Kidney tubule cell (primary cell): ENCODE results near the gene PARVB.

Experiments
- DNase-seq: peaks from one replicate; pipeline ENCODE4 v3.0.0-alpha.2; 2018; ENCODE audit warnings: low spot score

Gene PARVB

DNA sequence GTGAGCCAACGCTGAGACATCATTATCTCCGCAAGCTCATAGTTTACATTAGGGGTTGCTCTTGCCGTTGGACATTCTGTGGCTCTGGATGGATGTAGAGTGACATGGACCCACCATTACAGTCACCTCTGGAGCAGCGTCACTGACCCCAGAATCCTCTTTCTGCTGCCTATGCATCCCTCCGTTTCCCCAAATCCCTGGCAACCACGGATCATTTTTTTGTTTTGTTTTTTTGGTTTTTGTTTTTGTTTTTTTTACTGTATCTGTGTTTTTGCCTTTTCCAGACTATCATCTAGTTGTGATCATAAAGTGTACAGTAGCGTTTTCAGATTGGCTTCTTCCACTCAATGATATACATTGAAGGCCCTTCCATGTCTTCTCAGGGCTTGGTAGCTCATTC is 4.0 kb downstream of the PARVB start:
- DNase-seq: no peak

DNA sequence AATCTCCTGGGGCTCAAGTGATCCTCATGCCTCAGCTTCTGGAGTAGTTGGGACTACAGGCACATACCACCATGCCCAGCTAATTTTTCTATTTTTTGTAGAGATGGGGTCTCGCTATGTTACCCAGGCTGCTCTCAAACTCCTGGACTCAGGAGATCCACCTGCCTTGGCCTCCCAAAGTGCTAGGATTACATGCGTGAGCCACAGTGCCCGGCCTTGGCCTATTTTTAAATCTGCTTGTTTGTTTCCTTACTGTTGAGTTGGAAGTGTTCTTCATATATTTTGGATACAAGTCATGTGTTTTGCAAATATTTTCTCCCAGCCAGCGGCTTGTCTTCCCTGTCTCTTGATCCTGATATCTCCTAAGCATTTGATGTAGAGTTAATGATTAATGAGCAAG is 5.0 kb downstream of the PARVB start:
- no peak for DNase-seq

DNA sequence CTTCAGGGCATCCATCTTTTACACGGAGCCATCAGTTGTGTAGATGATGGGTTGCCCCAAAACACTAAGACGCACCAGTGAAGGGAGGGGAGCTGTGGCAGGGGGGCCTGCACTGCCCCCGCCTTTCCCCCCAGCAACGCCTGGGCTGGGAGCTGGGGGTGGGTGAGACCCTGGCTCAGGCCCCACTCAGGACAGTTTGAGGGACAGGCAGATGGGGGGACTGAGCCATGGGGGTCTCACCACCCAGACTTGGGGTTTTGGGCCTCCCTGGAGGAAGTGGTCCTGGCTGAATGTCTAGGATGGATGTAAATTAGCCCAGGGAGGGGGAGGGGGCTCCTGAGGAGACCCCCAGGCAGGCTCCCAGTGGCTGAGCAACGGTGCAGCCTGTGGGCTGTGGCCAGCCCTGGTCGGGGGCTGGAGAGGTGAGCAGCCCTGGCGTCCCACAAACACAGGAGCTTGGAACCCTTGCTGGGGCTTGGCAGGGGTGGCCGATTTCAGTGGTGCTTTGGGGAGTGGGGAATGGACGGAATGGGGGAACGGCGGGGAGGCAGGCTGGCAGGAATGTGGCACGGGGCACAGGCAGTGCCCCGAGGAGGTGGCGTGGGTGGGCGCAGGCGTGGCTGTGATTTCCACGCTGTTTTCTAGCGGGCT is 6.1 kb downstream of the PARVB start:
- DNase-seq: no peak

DNA sequence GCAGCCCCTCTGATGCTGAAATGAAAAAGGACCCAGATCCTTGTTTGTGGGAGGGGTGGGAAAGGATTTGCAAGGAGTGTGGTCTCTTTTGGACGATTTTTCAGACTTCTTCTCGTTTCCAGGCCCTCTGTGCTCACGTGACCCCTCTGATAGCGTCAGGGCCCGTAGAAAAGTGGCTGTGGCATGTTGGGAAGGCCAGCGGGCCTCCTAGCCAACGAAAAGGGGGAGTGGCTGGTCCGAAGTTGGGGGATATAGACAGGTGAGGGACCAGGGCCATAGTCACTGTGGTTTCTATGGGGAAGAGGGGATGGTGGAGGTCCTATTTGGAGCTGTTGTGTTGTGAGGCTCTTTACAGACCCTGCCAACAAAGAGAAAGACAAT is 6.6 kb downstream of the PARVB start:
- no peak for DNase-seq

DNA sequence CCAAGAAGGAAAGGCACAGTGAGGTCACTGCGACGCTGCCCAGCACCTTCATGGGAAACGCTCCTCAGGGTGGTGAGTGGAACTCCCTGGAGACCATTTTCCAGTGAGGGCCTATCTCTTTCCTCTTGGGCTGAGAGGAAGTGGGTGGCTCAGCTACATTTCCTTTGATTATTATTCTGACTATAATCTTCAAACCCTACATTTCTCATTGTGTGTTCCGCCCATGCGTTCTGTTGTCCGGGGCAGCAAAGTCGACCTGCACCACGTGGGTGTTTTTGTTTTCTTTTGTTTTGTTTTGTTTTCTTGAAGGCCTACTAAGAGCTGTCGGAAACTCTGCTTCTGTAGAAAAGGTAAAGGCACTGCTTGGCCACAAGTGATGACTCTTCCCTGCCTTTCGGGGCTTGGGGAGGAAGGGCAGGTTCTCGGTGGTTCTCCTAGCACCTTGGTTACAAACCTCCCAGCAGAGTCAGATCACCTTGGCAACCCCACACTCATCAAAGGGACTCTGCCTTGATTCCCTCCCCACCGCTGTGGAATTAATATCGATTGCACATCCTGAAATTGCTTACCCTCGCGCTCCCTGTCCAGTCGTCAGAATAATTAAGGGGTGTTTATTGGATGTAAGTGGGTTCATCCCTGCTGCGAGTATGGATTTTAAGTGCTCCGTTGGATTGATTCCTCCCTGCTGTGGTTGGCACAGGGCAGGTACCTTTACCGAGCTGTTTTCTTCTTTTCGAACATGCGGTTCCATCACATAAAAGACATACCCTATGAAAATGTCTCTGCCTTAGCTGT is 7.3 kb downstream of the PARVB start:
- no peak for DNase-seq

DNA sequence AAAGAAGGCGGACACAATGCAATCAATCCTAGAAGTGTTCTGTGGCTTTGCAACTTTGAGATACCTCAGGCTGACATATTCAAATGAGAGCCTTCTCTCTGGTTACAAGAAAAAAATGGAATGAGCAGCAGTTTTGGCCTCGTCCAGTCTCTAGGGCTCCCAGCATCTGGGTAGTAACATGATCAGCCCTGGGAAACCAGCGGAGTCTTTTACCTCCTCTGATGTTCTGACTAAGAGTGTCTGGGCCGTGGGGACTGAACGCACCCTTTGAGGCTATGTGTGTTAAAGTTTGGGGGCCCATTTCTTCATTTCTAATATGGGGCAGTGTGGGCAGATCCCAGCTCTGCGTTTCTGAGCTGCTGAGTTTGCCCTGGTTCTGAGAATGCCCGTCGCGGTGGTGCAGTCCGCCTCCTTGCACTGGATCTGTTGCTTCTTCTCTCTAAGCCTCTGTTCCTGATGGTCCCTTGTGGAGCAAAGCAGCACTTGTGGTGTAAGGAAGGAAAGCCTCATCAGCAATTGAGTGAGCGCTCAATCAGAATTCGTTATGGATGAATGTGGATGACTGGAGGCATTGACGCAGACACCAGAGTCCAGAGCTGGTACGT is 8.1 kb downstream of the PARVB start:
- no peak for DNase-seq

DNA sequence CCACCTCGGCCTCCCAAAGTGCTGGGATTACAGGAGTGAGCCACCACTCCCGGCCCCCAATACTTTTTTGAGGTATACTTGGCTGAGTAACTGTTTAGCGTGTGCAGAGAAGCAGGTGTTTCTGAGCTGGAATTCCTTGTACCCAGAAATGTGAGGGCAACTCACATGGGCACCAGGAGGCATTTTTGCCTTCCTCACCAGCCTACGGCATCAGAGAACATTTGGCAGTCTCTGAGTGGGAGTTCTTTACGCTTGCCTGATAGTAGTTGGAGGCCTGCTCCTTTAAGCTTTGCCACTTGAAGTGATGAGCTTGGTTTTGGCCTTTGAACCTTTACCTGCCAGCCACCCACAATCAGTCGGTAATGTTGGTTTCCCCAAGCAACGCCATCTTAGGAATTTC is 9.2 kb downstream of the PARVB start:
- no peak for DNase-seq

DNA sequence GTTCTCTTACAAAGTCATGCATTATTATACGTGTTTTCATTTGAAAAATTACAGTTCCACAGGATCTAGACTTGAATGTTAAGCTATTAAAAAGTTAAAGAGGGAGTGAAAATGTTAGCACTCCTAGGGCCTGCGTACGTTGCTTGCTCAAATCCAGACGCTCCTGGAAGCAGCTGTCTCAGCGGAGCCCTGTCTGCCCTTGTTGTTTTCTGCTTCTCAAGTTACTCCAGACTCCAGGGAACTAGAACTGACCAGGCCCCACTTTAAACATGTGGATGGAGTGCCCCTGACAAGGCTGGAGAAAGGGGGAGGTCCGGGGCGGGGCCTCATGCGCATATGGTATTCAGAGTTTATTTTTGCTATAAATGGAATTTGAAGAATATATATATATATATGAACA is 9.6 kb downstream of the PARVB start:
- no peak for DNase-seq

DNA sequence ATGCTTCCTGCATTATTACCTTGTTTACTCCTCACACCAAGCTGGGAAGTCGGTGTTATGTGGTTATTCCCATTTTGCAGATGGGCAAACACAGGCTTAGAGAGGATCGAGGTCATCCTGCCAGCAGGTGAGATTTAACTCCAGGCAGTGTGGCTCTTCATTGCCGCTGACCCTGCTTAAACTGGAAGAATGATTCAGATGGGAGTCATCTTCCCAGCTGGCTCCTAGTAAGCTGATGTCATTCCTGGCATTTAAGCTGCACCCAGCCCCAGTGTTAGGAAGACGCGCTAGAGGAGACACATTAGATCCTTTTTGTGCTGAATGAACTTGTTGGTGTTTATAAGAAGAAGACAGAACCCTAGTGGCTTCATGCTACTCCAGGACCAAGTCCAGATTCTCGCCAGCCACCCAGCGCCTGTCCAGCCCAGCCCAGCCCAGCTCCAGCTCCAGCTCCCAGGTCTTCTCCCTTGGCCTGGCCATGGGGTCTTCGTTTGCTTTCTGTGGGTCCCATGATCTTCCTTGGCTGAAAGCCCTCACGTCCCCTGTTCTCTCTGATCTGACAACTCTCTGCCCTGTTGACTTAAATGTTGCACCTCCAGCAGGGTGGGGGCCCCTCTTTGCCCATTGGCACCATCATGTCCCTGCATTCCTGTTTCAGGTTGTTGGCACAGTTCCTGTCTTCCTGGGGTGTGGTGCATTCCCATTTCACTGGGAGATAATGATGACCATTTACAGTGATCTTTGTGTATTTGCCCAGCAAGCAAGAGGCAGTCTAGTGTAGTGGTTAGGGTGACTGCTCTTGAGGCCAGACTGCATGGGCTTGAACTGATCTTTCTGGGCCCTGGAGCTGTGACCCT is 13.6 kb downstream of the PARVB start:
- peak; percentile 94 for DNase-seq

DNA sequence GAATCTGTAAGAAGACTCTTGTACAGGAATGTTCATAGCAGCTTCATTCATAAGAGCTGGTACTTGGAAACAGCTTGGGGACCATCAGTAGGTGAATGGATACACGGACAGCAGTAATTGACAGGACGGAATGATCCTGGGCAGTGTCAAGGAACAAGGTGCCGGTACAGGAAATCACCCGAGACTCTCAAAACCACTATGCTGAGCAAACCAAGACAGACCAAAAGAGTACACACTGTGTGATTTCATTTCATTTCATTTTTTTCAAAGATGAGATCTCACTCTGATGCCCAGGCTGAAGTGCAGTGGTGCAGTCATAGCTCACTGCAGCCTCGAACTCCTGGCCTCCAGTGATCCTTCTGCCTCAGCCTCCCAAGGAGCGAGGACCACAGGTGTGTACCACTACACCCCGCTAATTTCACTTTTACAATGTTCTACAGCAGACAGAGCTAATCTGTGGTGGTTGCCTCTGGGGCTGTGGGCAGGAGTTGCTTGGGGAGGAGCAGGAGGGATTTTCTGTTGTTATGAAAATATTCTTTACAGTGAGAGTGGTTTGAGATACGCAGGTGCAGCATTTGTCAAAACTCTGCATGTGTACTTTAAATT is 15.6 kb downstream of the PARVB start:
- DNase-seq: no peak

DNA sequence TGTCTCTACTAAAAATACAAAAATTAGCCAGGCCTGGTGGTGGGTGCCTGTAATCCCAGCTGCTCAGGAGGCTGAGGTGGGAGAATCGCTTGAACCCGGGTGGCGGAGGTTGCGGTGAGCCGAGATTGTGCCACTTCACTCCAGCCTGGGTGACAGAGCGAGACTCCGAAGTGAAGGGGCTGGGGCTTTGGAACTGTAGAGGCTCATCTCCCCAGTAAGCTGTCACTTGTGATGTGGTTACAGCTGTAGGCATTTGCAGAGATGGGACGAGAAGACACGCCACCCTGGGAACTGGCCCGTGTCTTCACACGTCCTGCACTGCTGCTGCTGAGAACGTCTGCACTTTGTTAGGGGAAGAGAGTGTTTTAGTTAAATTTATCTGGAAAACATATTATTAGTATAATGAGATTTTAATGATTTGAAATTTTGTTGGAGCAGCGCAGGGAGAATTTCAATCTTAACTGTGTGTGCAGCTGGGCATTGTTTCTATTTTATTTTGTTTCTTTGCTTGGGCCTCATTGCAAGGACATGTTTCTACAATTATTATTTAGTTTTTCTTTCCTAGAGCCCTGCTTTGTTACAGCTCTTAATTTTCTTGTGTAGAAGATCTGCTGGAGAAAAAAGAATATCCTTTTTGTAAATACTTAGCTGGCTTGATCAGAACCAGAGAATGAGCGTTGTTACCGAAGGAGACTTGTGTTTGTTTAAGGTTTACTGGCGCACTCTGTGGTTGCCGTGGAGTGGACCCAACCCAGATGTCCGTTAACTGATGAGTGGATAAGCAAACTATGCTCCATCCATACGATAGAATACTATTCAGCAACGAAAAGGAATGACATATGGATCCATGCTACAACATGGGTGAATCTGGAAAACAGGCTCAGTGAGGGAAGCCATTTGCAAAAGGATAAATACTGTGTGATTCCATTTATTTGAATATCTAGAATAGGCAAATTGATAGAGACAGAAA is 18.4 kb downstream of the PARVB start:
- DNase-seq: no peak

DNA sequence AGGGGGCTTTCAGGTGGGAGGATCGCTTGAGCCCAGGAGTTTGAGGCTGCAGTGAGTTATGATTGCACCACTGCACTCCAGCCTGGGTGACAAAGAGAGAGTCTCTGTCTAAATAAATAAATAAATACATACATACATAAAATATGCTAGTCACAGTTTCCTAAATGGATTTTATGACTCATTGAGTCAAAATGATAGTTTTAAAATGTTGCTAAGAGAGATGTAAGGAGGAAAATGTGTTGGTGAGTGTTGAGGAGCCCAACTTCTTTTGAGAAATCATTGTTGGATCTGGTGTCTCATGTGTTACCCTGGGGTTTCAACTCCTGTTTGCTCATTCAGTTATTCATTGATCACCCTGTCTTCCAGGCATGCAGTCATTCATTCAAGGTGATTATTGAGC is 21.0 kb downstream of the PARVB start:
- peak; percentile 14 for DNase-seq

DNA sequence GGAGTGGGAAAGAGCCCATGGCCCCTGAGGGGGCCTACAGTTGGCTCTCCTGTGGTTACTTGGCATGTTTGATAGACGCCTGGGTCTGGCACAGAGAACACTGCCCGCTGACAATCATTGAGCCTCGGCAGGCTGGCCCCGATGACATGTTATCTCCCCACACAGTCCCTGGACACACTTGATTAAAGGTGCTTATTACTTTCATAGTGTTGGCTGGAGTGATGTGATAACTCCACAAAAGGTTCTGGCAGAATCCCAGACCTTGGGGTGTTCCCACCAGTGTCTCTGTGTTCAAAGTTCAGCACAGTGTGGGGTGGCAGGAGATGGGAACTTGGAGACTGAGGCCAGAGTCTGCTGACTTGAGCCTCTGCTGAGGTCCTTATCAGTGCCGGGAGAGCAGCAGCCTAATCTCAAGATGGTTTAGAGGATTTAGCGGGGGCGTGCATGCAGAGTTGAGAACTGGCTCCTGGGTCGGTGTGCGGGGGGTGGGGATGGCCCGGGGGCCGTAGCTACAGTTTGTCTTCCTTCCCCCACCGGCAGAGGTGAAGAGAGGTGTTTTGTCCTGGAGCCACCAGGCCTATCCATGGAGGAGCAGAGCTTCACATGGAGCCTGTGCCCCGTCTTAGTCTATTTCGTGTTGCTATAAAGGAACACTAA is 22.5 kb downstream of the PARVB start:
- no peak for DNase-seq

DNA sequence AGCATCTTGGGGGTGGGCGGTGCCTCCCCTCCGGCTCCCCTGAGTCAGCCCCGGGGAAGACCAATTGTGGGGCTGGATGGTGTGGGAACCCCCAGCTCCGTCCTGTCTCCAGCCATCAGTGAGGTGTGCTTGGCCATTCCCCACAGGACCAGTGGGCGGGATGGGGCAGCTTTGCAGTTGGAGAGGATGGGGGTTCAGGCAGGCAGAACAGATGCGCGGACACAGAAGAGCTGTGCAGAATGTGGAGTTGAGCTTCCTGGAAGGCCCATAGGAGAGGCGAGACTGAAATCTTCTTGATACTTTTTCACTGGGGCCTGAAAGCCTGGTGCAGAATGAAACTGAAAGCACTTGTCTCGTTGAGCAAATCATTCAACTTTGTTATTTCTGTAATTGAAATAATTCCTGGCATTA is 23.8 kb downstream of the PARVB start:
- DNase-seq: no peak

DNA sequence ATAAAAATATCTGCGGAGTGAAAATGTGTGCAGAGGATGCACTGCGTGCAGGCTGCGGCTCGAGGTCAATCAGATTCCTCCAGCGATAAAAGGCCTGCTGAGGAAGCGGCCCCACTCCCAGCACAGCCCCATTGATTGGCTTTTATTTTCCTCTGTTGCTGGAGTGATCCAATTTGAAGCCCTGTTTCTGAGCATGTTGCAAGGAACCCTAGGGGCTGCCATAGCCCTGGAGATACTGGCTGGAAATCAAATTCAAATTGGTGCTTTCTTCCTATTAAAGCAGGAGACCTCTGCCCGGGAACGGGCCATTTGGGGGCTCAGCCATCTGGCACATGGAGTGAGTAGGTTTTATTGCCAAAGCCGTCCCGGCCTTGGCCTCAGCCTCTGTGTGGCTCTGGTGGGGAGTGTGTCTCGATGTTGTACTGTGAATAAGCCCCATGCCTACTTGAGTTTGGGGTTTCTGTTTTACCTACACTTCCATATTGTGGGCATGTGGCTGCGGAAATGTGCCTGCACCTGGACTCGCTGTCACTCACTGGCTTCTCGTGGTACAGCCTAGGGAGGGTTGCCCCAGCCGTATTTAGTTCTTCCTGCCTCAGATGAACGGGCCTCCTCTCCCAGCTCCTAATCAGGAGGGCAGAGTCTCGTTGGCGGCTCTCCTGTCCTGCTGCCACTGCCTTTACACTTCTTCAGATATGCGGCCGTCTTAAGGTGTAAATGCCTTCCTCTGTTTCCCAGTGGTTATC is 25.6 kb downstream of the PARVB start:
- DNase-seq: no peak

DNA sequence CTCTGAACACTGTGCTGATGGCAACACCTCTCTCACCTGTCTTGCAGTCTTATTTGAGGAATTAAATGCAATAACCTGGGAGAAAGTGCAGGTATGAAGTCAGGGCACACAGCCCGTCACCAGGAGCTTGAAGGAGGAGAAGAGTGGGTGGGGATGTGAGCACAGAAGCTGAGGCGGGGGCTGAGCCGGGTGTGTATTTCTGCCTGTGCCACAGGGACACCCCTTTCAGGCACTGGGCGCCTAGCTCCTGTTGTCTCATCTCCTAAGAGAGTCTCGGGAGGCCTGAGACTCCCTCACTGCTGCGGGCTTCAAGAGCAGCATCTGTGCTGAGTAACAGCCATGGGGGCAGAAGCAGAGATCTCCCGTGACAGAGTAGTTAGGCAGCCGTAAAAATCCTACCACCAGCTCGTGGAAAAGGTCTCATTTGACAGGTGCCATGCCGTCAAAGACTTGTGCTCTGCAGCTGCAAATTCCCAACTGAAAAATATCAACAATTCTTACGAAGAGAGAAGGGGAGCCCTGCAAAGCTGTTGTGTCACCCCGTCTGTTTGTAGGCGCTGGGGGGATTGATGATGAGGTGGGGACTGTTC is 26.8 kb downstream of the PARVB start:
- no peak for DNase-seq

DNA sequence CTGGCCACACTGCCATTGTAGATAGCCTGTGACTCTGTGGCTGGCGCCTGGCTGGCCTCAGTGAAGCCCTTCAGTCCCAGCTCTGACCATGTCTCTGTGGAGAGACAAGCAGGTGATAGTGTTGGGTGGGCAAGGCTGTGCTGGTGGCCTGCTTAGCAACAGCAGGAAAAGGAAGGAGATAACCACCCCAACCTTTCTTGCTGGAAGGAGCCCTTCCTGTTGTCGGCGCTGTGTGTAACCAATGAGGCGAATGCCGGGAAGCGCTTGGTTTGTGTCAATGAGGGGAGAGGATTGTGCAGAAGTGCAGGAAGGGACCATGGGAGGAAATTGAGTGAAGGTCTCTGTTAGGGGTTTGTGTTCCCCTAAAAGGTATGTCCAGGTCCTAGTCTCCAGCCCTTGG is 27.3 kb downstream of the PARVB start:
- no peak for DNase-seq

DNA sequence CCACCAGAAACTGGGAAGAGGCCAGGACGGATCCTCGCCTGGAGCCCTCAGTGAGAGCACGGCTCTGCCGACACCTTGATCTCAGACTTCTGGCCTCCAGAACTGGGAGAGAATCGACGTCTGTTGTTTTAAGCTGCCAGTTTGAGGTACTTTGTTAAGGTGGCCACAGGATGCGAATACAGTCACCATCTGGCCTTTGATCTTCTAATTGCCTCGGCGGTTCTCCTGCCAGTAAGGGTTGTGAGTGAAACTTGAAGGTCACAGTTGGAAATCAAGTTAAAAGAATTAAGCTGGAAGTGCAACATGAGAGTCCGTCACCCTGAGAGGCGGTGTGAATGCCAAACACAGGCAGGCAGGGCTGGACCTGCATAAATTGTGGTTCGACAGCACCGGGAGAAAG is 27.9 kb downstream of the PARVB start:
- no peak for DNase-seq

DNA sequence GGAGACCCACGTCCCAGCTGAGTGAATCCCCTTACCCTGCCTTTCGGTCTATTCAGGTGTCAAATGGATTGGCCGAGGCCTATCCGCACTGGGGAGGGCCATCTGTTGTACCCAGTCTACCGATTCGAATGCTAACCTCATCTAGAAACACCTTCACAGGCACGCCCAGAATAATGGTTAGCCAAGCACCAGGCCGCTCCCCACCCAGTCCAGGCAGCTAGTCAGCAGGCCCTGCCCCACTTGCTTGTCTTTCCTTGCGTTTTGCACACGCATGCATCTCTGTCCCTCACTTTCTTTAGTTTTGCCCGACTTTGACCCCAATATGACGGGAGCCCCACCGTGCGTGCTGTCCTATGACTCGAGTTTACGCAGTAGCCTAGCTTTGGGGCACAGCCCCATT is 31.7 kb downstream of the PARVB start:
- no peak for DNase-seq
